Measurements from ENCODE around the gene PADI6.

The PADI6 gene

GRCh38 chr1:17356387-17357026 is 15.5 kb upstream of the PADI6 start:
- DNase-seq = no peak

- no peak for DNase-seq
Measured at GRCh38 chr1:17358557-17358956, 13.4 kb upstream of the PADI6 start.

- no peak for DNase-seq
Measured at GRCh38 chr1:17359031-17359430, 13.0 kb upstream of the PADI6 start.

- no peak for DNase-seq
Measured at GRCh38 chr1:17359808-17360207, 12.2 kb upstream of the PADI6 start.

GRCh38 chr1:17360272-17360956 is 11.6 kb upstream of the PADI6 start:
- no peak for DNase-seq

GRCh38 chr1:17361687-17362086 is 10.3 kb upstream of the PADI6 start:
- no peak for DNase-seq

GRCh38 chr1:17363351-17363750 is 8.6 kb upstream of the PADI6 start:
- DNase-seq = no peak

GRCh38 chr1:17363771-17364170 is 8.2 kb upstream of the PADI6 start:
- no peak for DNase-seq

- DNase-seq = no peak
Measured at GRCh38 chr1:17365293-17365692, 6.7 kb upstream of the PADI6 start.

GRCh38 chr1:17369466-17369865 is 2.5 kb upstream of the PADI6 start:
- no peak for DNase-seq

GRCh38 chr1:17370618-17371017 is 1.4 kb upstream of the PADI6 start:
- DNase-seq = no peak

- DNase-seq = no peak
Measured at GRCh38 chr1:17372955-17373354, 959 bp downstream of the PADI6 start.

- peak in 2 of 58 donors; percentile 0 to 28 for DNase-seq
Measured at GRCh38 chr1:17375651-17376050, 3.7 kb downstream of the PADI6 start.

GRCh38 chr1:17377325-17377953 is 5.4 kb downstream of the PADI6 start:
- DNase-seq = no peak

GRCh38 chr1:17381161-17381560 is 9.2 kb downstream of the PADI6 start:
- no peak for DNase-seq

GRCh38 chr1:17392199-17392740 is 20.3 kb downstream of the PADI6 start:
- DNase-seq = no peak

GRCh38 chr1:17393230-17393629 is 21.2 kb downstream of the PADI6 start:
- no peak for DNase-seq

- DNase-seq = no peak
Measured at GRCh38 chr1:17397910-17398695, 26.1 kb downstream of the PADI6 start.

GRCh38 chr1:17400725-17401341 is 28.8 kb downstream of the PADI6 start:
- no peak for DNase-seq

GRCh38 chr1:17401841-17402240 is 29.8 kb downstream of the PADI6 start:
- no peak for DNase-seq

GRCh38 chr1:17403081-17403480 is 31.1 kb downstream of the PADI6 start:
- no peak for DNase-seq

All from anterior cingulate cortex (tissue), 58 donors.